ENCODE results near the gene CCDC28A.

DNA sequence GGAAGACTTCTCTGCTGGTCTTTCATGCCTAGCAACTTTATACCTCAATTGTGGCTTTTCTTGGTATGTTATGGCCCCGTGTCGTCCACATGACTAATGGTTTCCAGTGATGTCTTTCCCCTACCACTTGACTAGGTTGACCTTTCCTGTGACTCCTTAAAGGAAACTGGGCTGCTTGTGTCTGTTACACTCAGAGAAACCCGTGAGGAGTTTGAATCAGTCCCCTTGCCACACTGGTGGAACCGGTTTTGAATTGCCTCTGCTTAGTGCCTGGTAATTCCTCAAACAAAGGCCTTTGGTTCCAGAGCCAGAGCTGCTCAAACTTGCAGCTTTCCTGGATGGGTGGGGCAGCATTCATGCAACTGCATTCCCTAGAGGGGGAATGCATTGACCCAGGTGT lies 44.2 kb downstream of the CCDC28A start:
- TF ChIP-seq, protein P1, sequence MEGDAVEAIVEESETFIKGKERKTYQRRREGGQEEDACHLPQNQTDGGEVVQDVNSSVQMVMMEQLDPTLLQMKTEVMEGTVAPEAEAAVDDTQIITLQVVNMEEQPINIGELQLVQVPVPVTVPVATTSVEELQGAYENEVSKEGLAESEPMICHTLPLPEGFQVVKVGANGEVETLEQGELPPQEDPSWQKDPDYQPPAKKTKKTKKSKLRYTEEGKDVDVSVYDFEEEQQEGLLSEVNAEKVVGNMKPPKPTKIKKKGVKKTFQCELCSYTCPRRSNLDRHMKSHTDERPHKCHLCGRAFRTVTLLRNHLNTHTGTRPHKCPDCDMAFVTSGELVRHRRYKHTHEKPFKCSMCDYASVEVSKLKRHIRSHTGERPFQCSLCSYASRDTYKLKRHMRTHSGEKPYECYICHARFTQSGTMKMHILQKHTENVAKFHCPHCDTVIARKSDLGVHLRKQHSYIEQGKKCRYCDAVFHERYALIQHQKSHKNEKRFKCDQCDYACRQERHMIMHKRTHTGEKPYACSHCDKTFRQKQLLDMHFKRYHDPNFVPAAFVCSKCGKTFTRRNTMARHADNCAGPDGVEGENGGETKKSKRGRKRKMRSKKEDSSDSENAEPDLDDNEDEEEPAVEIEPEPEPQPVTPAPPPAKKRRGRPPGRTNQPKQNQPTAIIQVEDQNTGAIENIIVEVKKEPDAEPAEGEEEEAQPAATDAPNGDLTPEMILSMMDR (conservative IDR thresholded peaks at IDR 0.05; ENCODE audit: low read depth, low read length), result no peak
- TF ChIP-seq POLR2A (IDR thresholded peaks at IDR 0.05; ENCODE audit: low read depth, low read length) (no peak), RAD21 (IDR thresholded peaks at IDR 0.05; ENCODE audit: low read length) (no peak)
